NT2/D1 (cell line): ENCODE results near the gene GALNT14.

Experiments
- DNase-seq: peaks from one replicate; pipeline ENCODE4 v3.0.0-alpha.2; 2011; ENCODE audit warnings: low read depth, low spot score
- H3K27me3 ChIP-seq: 2 replicates; pipeline ENCODE4 v1.6.0; 2011; ENCODE audit warnings: mild to moderate bottlenecking; ENCODE audit not compliant: insufficient read length, insufficient read depth
- H3K36me3 ChIP-seq: 2 replicates; pipeline ENCODE4 v1.6.1; 2011; ENCODE audit warnings: mild to moderate bottlenecking, low read length, mixed read lengths; ENCODE audit not compliant: insufficient read depth, insufficient read length
- H3K4me1 ChIP-seq: 2 replicates; pipeline ENCODE4 v1.5.1; 2011; ENCODE audit not compliant: insufficient read depth, insufficient read length
- H3K4me3 ChIP-seq: 2 replicates; pipeline ENCODE4 v1.5.1; 2011; ENCODE audit warnings: low read depth; ENCODE audit not compliant: insufficient read length
- H3K9ac ChIP-seq: 2 replicates; pipeline ENCODE4 v1.6.0; 2011; ENCODE audit warnings: low read depth; ENCODE audit not compliant: insufficient read length
- H3K9me3 ChIP-seq: 2 replicates; pipeline ENCODE4 v1.5.1; 2011; ENCODE audit warnings: mild to moderate bottlenecking, low read length; ENCODE audit not compliant: insufficient read depth
- SUZ12 ChIP-seq: IDR thresholded peaks from 2 replicates; pipeline ENCODE4 v1.6.1; 2011; ENCODE audit not compliant: insufficient read length, insufficient read depth; ENCODE audit errors: extremely low read depth
- YY1 ChIP-seq: IDR thresholded peaks from 2 replicates; pipeline ENCODE4 v1.6.1; 2011; ENCODE audit not compliant: insufficient read length, insufficient read depth
- ZNF274 ChIP-seq: IDR thresholded peaks from 2 replicates; pipeline ENCODE4 v1.6.1; 2011; ENCODE audit warnings: mild to moderate bottlenecking, low read depth, low read length

The GALNT14 gene

GRCh38 chr2:31047599-31047998, 90.6 kb downstream of the GALNT14 start:
- TF ChIP-seq SUZ12 (no peak), ZNF274 (no peak), YY1 (no peak)
- H3K9ac ChIP-seq, result no peak overlapping the region
- no peaks in the 10 kb centered on the region for H3K36me3 ChIP-seq
- DNase-seq, result no peak
- H3K9me3 ChIP-seq, result no peaks in the 10 kb centered on the region
- H3K4me1 ChIP-seq, result no peaks in the 10 kb centered on the region
- H3K27me3 ChIP-seq, result no peaks in the 10 kb centered on the region
- no peak overlapping the region for H3K4me3 ChIP-seq

GRCh38 chr2:31038385-31038784, 99.9 kb downstream of the GALNT14 start:
- TF ChIP-seq YY1, result no peak
- no peak for TF ChIP-seq ZNF274
- TF ChIP-seq SUZ12, result no peak
- Histone ChIP-seq H3K4me1 (peaks cover 3% of the 10 kb centered on the region), H3K27me3 (no peaks in the 10 kb centered on the region), H3K4me3 (no peak overlapping the region), H3K9ac (no peak overlapping the region), H3K36me3 (no peaks in the 10 kb centered on the region), H3K9me3 (peaks cover 13% of the 10 kb centered on the region)
- peak; percentile 50 for DNase-seq

GRCh38 chr2:31037058-31037457, 101.2 kb downstream of the GALNT14 start:
- H3K36me3 ChIP-seq, result no peaks in the 10 kb centered on the region
- no peak overlapping the region for H3K9ac ChIP-seq
- TF ChIP-seq ZNF274 (no peak), SUZ12 (no peak), YY1 (no peak)
- DNase-seq, result no peak
- H3K27me3 ChIP-seq, result no peaks in the 10 kb centered on the region
- H3K4me1 ChIP-seq, result no peaks in the 10 kb centered on the region
- H3K4me3 ChIP-seq, result no peak overlapping the region
- peaks cover 13% of the 10 kb centered on the region for H3K9me3 ChIP-seq

DNA sequence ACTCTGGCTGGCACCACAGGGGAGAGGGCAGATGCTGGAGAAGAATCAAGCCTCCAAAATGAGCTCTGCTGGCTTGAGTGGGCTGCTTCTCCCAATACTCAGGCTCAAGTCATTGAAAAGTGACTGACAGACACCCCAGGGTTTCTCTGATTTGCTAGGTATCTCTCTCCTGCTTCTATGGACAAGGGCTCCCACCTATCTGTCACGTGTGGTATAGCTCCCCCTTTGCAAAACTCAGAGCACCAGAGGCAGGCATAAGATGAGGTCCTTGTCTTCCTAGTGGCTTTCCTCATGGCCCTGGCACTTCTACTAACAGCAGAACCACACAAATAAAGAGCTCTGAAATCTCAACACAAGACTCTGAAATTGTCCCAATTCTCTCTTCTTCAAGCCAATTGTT, 105.2 kb downstream of the GALNT14 start:
- Histone ChIP-seq H3K9ac (no peak overlapping the region), H3K4me1 (no peaks in the 10 kb centered on the region), H3K27me3 (no peaks in the 10 kb centered on the region), H3K4me3 (no peak overlapping the region), H3K9me3 (peaks cover 13% of the 10 kb centered on the region), H3K36me3 (no peaks in the 10 kb centered on the region)
- no peak for TF ChIP-seq SUZ12
- TF ChIP-seq YY1, result no peak
- no peak for TF ChIP-seq ZNF274
- DNase-seq, result no peak

DNA sequence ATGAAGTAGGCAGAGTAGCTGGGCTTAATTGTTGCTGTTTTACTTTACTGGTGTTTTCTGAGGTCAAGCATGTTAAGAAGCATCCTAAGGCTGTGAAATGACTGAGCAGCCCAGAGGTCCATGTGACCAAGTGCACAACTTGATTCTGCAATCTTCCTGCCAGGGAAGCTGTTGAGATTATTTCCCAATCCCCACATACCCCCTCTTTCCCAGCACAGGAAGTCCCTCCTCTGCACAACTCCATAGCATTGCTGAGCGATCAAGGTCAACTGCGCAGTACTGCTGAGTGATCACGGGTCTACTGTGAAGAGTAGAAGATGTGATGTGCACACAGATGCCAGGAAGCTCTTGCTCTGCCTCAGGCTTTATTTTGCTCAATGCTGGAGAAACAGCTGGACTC, 105.8 kb downstream of the GALNT14 start:
- Histone ChIP-seq H3K9ac (no peak overlapping the region), H3K36me3 (no peaks in the 10 kb centered on the region), H3K4me1 (no peaks in the 10 kb centered on the region), H3K9me3 (peaks cover 10% of the 10 kb centered on the region), H3K27me3 (no peaks in the 10 kb centered on the region), H3K4me3 (no peak overlapping the region)
- no peak for DNase-seq
- no peak for TF ChIP-seq SUZ12
- no peak for TF ChIP-seq YY1
- TF ChIP-seq ZNF274, result no peak

- Histone ChIP-seq H3K36me3 (no peaks in the 10 kb centered on the region), H3K9ac (no peak overlapping the region), H3K27me3 (no peaks in the 10 kb centered on the region), H3K4me1 (no peaks in the 10 kb centered on the region), H3K4me3 (no peak overlapping the region), H3K9me3 (no peaks in the 10 kb centered on the region)
- TF ChIP-seq ZNF274 (no peak), YY1 (no peak), SUZ12 (no peak)
- no peak for DNase-seq
Observed at GRCh38 chr2:31031132-31031706, 107.0 kb downstream of the GALNT14 start.

- no peaks in the 10 kb centered on the region for H3K4me1 ChIP-seq
- TF ChIP-seq SUZ12 (no peak), ZNF274 (no peak), YY1 (no peak)
- H3K27me3 ChIP-seq, result no peaks in the 10 kb centered on the region
- no peak for DNase-seq
- no peaks in the 10 kb centered on the region for H3K9me3 ChIP-seq
- no peak overlapping the region for H3K4me3 ChIP-seq
- H3K9ac ChIP-seq, result no peak overlapping the region
- no peaks in the 10 kb centered on the region for H3K36me3 ChIP-seq
Observed at GRCh38 chr2:31028417-31028816, 109.8 kb downstream of the GALNT14 start.
